ENCODE results near the gene TTC21A. TPM values are rescaled to one million over a fixed set of nuclear protein-coding genes. Genes with fewer than 3 reads are reported as not detected.

Gene TTC21A
- polyA plus RNA-seq, 1 donor (not counting 4 experiments of a cell fraction or from before 2014, with no cell fraction given) = 1.3 TPM

DNA sequence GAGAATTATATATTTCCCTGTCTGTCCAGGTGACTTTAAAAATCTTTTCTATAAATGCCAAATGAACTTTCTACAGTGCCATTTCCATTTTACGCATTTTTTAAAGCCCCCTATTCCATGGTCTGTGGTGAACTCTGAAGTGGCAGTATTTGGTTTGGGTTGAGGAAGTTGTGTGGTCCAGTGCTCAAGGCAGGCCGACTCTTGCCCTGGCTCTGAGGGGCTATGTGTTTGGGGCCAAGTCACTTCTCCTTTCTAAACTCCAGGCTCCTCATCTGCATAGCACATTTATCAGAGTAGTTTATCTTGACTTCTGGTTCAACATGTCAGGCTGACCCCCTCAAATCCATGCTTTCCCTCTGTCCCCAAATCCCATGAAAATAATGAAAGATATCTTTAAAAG lies 14.1 kb downstream of the TTC21A start:
- H3K27ac ChIP-seq (ENCODE audit: control insufficient read depth, insufficient read depth, low read length) = no peak overlapping the region
- H3K9ac ChIP-seq (ENCODE audit: control insufficient read depth, extremely low read depth, insufficient read depth, low read length) = no peak overlapping the region
- H3K9me3 ChIP-seq (ENCODE audit: control insufficient read depth, low read depth, low read length) = no peaks in the 10 kb centered on the region
- H3K4me3 ChIP-seq (ENCODE audit: control insufficient read depth in 2 of 3, extremely low read depth in 1 of 3, insufficient read depth in 2 of 3, low read depth in 1 of 3, low read length in 3 of 3) = no peak overlapping the region
- peaks cover 13% of the 10 kb centered on the region for H3K4me1 ChIP-seq (ENCODE audit: control insufficient read depth, extremely low read depth, insufficient read depth, low read length)
- H3K4me2 ChIP-seq (ENCODE audit: control insufficient read depth, extremely low read depth, insufficient read depth, low read depth, low read length) = no peak overlapping the region
- H3K36me3 ChIP-seq (ENCODE audit: control insufficient read depth in 2 of 2, extremely low read depth in 1 of 2, insufficient read depth in 2 of 2, low read length in 2 of 2) = no peaks in the 10 kb centered on the region
- no peaks in the 10 kb centered on the region for H3K79me2 ChIP-seq (ENCODE audit: control insufficient read depth, insufficient read depth, low read length)
- no peaks in the 10 kb centered on the region for H3K9me1 ChIP-seq (ENCODE audit: control insufficient read depth, extremely low read depth, insufficient read depth, low read length)
- H2AFZ ChIP-seq (ENCODE audit: control insufficient read depth, low read length) = no peak overlapping the region
- dilution Hi-C loops (cut with MboI; ENCODE audit: extremely low pct_ligation_motif_present, low sequenced_read_pairs) = no loop called here
- FAIRE-seq (no peak), DNase-seq (ENCODE audit: low read depth, low spot score) (no peak)
- H4K20me1 ChIP-seq (ENCODE audit: control insufficient read depth, extremely low read depth, insufficient read depth, low read length) = no peaks in the 10 kb centered on the region
- no peaks in the 10 kb centered on the region for H3K27me3 ChIP-seq (ENCODE audit: control insufficient read depth, extremely low read depth, insufficient read depth, low read length)
- TF ChIP-seq EZH2 (IDR thresholded peaks at IDR 0.05; ENCODE audit: low read length) = no peak
- TF ChIP-seq, protein P1, sequence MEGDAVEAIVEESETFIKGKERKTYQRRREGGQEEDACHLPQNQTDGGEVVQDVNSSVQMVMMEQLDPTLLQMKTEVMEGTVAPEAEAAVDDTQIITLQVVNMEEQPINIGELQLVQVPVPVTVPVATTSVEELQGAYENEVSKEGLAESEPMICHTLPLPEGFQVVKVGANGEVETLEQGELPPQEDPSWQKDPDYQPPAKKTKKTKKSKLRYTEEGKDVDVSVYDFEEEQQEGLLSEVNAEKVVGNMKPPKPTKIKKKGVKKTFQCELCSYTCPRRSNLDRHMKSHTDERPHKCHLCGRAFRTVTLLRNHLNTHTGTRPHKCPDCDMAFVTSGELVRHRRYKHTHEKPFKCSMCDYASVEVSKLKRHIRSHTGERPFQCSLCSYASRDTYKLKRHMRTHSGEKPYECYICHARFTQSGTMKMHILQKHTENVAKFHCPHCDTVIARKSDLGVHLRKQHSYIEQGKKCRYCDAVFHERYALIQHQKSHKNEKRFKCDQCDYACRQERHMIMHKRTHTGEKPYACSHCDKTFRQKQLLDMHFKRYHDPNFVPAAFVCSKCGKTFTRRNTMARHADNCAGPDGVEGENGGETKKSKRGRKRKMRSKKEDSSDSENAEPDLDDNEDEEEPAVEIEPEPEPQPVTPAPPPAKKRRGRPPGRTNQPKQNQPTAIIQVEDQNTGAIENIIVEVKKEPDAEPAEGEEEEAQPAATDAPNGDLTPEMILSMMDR (optimal IDR thresholded peaks at IDR 0.05 in 1 of 3, IDR thresholded peaks at IDR 0.05 in 1 of 3, conservative IDR thresholded peaks at IDR 0.05 in 1 of 3; ENCODE audit: extremely low read depth in 1 of 3, insufficient read depth in 2 of 3, low read length in 3 of 3) = no peak

DNA sequence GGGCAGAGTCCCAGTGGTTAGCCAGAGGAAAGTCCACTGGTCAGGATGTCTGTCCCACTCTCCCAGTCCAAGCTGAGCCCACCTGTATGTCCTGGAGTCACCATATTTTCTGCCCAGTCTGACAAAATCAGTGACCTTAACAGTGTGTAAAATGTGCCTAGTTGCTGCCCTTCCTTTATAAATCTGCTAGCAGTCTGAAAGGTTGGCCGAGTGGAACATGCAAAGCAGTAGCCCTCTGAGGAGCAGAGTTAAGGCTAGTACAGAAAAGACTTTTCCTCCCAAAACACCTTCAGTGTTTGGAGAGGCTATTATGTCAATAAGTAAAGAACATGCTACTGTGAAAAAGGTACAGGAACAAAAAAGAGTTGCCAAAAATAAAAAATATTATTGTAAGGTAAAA lies 15.3 kb downstream of the TTC21A start:
- dilution Hi-C loops (cut with MboI; ENCODE audit: extremely low pct_ligation_motif_present, low sequenced_read_pairs) = no loop called here
- Histone ChIP-seq H3K4me3 (ENCODE audit: control insufficient read depth in 2 of 3, extremely low read depth in 1 of 3, insufficient read depth in 2 of 3, low read depth in 1 of 3, low read length in 3 of 3) (no peak overlapping the region), H4K20me1 (ENCODE audit: control insufficient read depth, extremely low read depth, insufficient read depth, low read length) (no peaks in the 10 kb centered on the region), H3K36me3 (ENCODE audit: control insufficient read depth in 2 of 2, extremely low read depth in 1 of 2, insufficient read depth in 2 of 2, low read length in 2 of 2) (no peaks in the 10 kb centered on the region), H3K4me1 (ENCODE audit: control insufficient read depth, extremely low read depth, insufficient read depth, low read length) (peaks cover 16% of the 10 kb centered on the region), H2AFZ (ENCODE audit: control insufficient read depth, low read length) (no peak overlapping the region), H3K79me2 (ENCODE audit: control insufficient read depth, insufficient read depth, low read length) (no peaks in the 10 kb centered on the region), H3K9me1 (ENCODE audit: control insufficient read depth, extremely low read depth, insufficient read depth, low read length) (no peaks in the 10 kb centered on the region), H3K27me3 (ENCODE audit: control insufficient read depth, extremely low read depth, insufficient read depth, low read length) (no peaks in the 10 kb centered on the region), H3K9me3 (ENCODE audit: control insufficient read depth, low read depth, low read length) (no peaks in the 10 kb centered on the region), H3K9ac (ENCODE audit: control insufficient read depth, extremely low read depth, insufficient read depth, low read length) (no peak overlapping the region), H3K4me2 (ENCODE audit: control insufficient read depth, extremely low read depth, insufficient read depth, low read depth, low read length) (no peak overlapping the region), H3K27ac (ENCODE audit: control insufficient read depth, insufficient read depth, low read length) (no peak overlapping the region)
- no peak for FAIRE-seq
- TF ChIP-seq, protein P1 (optimal IDR thresholded peaks at IDR 0.05 in 1 of 3, IDR thresholded peaks at IDR 0.05 in 1 of 3, conservative IDR thresholded peaks at IDR 0.05 in 1 of 3; ENCODE audit: extremely low read depth in 1 of 3, insufficient read depth in 2 of 3, low read length in 3 of 3) = no peak
- TF ChIP-seq EZH2 (IDR thresholded peaks at IDR 0.05; ENCODE audit: low read length) = no peak
- no peak for DNase-seq (ENCODE audit: low read depth, low spot score)
